IMR-90 (cell line): Measurements from ENCODE around the gene ITPR2. TPM values are rescaled to one million over a fixed set of nuclear protein-coding genes. Genes with fewer than 3 reads are reported as not detected.

ENCODE experiments used
- ATAC-seq: fragments of 200-7000 bp; cut with Tn5 transposase; 2 replicates; pipeline ENCODE4 v1.9.1; 2020; ENCODE audit warnings: low read depth, mild to moderate bottlenecking, moderate library complexity
- BruUV-seq: library from RNA; stranded (reverse); fragments of 400-500 nt; replicated peaks from 2 replicates; lab custom pipeline; 2021; lab: Mats Ljungman, UMichigan
- CTCF ChIA-PET: fragments of 300-600 bp; formaldehyde crosslinking; extraction: SDS; loops from one replicate; lab custom pipeline; 2021; ENCODE audit warnings: antibody characterized with exemption; lab: Yijun Ruan, JAX
- POLR2A ChIA-PET: fragments of 300-600 bp; sonication (Branson Sonifier 250); formaldehyde crosslinking; loops from one replicate; lab custom pipeline; 2022; ENCODE audit warnings: antibody characterized with exemption; ENCODE audit not compliant: unreplicated experiment; lab: Charles Lee
- DNase-seq: peaks from one replicate; pipeline ENCODE4 v3.0.0; 2013
- H2AFZ ChIP-seq: replicated peaks from 2 replicates; pipeline ENCODE3; 2013; ENCODE audit warnings: low read length, mild to moderate bottlenecking; ENCODE audit not compliant: poor library complexity
- H2AK5ac ChIP-seq: 2 replicates; pipeline ENCODE4 v1.6.1; 2013; ENCODE audit warnings: low read depth, low read length, inconsistent platforms
- H2AK9ac ChIP-seq: replicated peaks from 2 replicates; pipeline ENCODE3; 2013; ENCODE audit warnings: mild to moderate bottlenecking, low read depth, low read length, moderate library complexity; ENCODE audit not compliant: poor library complexity
- H2BK120ac ChIP-seq: 2 replicates; pipeline ENCODE4 v1.6.1; 2013; ENCODE audit warnings: low read depth, low read length, inconsistent platforms
- H2BK15ac ChIP-seq: 3 replicates; pipeline ENCODE4 v1.6.1; 2013; ENCODE audit warnings: low read depth, low read length, inconsistent platforms
- H2BK20ac ChIP-seq: 2 replicates; pipeline ENCODE4 v1.6.1; 2013; ENCODE audit warnings: low read depth, mild to moderate bottlenecking, inconsistent platforms, low read length, moderate library complexity
- H2BK5ac ChIP-seq: 2 replicates; pipeline ENCODE4 v1.6.1; 2013; ENCODE audit warnings: mild to moderate bottlenecking, low read depth, low read length, inconsistent platforms; ENCODE audit not compliant: poor library complexity, severe bottlenecking
- H3K14ac ChIP-seq: replicated peaks from 2 replicates; pipeline ENCODE4 v1.6.1; 2013; ENCODE audit warnings: low read depth, low read length, inconsistent platforms
- H3K18ac ChIP-seq: 2 replicates; pipeline ENCODE4 v1.6.1; 2013; ENCODE audit warnings: low read depth, low read length, control low read depth
- H3K23ac ChIP-seq: 2 replicates; pipeline ENCODE4 v1.6.1; 2013; ENCODE audit warnings: low read depth, low read length, inconsistent platforms
- H3K27ac ChIP-seq: 2 replicates; pipeline ENCODE4 v1.5.1; 2013; ENCODE audit warnings: mild to moderate bottlenecking, control low read depth, low read length; ENCODE audit not compliant: insufficient read depth
- H3K27me3 ChIP-seq: 2 replicates; pipeline ENCODE4 v1.6.1; 2013; ENCODE audit warnings: low read length; ENCODE audit not compliant: control insufficient read depth, insufficient read depth
- H3K36me3 ChIP-seq: 2 replicates; pipeline ENCODE4 v1.6.1; 2013; ENCODE audit warnings: low read length, mixed read lengths; ENCODE audit not compliant: control insufficient read depth, insufficient read depth
- H3K4ac ChIP-seq: 2 replicates; pipeline ENCODE4 v1.6.1; 2013; ENCODE audit warnings: low read depth, low read length, inconsistent platforms
- H3K4me1 ChIP-seq: 2 replicates; pipeline ENCODE4 v1.6.1; 2013; ENCODE audit warnings: low read length, mixed read lengths; ENCODE audit not compliant: control insufficient read depth, insufficient read depth
- H3K4me2 ChIP-seq: 2 replicates; pipeline ENCODE4 v1.6.1; 2013; ENCODE audit warnings: low read depth, mild to moderate bottlenecking, control low read depth, low read length, moderate library complexity
- H3K4me3 ChIP-seq: 2 replicates; pipeline ENCODE4 v1.5.1; 2013; ENCODE audit warnings: low read depth, mild to moderate bottlenecking, control low read depth, low read length, moderate library complexity; ENCODE audit not compliant: insufficient read depth
- H3K56ac ChIP-seq: 2 replicates; pipeline ENCODE4 v1.6.1; 2013; ENCODE audit warnings: low read length, inconsistent platforms; ENCODE audit not compliant: insufficient read depth; ENCODE audit errors: extremely low read depth
- H3K79me1 ChIP-seq, 2 experiments: 2 replicates each; pipeline ENCODE4 v1.6.1; 2013; ENCODE audit warnings: low read length in 2 of 2, inconsistent platforms in 1 of 2, low read depth in 1 of 2
- H3K9ac ChIP-seq: 2 replicates; pipeline ENCODE4 v1.6.1; 2013; ENCODE audit warnings: low read depth, low read length, control low read depth
- H3K9me1 ChIP-seq: 2 replicates; pipeline ENCODE4 v1.6.1; 2013; ENCODE audit warnings: low read length, inconsistent platforms; ENCODE audit not compliant: insufficient read depth
- H3K9me3 ChIP-seq: 2 replicates; pipeline ENCODE4 v1.6.1; 2013; ENCODE audit warnings: low read length; ENCODE audit not compliant: control insufficient read depth, insufficient read depth
- H4K20me1 ChIP-seq: 2 replicates; pipeline ENCODE4 v1.6.1; 2013; ENCODE audit warnings: low read length, inconsistent platforms; ENCODE audit not compliant: insufficient read depth
- H4K5ac ChIP-seq: 2 replicates; pipeline ENCODE4 v1.6.1; 2013; ENCODE audit warnings: mild to moderate bottlenecking, low read depth, low read length, control low read depth
- H4K8ac ChIP-seq, 2 experiments: 2 replicates each; pipeline ENCODE4 v1.6.1; 2013; ENCODE audit warnings: low read depth in 2 of 2, low read length in 2 of 2, control low read depth in 1 of 2, inconsistent platforms in 1 of 2
- H4K91ac ChIP-seq: 2 replicates; pipeline ENCODE4 v1.6.1; 2013; ENCODE audit warnings: low read depth, low read length, inconsistent platforms; ENCODE audit not compliant: insufficient read depth
- CEBPB ChIP-seq: IDR thresholded peaks from 2 replicates; pipeline ENCODE4 v1.6.1; 2012; ENCODE audit warnings: low read depth, low read length, improper control_type of control experiment
- MAFK ChIP-seq: IDR thresholded peaks from 2 replicates; pipeline ENCODE4 v1.6.1; 2012; ENCODE audit warnings: low read depth, low read length, improper control_type of control experiment
- MAZ ChIP-seq: IDR thresholded peaks from 2 replicates; pipeline ENCODE4 v1.6.1; 2012; ENCODE audit warnings: low read depth, mild to moderate bottlenecking, low read length, improper control_type of control experiment, moderate library complexity, borderline replicate concordance
- RAD21 ChIP-seq: IDR thresholded peaks from 2 replicates; pipeline ENCODE4 v1.6.1; 2012; ENCODE audit warnings: low read length, improper control_type of control experiment
- USF2 ChIP-seq: fragments of 150-350 bp; IDR thresholded peaks from 2 replicates; pipeline ENCODE4 v1.6.1; 2017; ENCODE audit warnings: mild to moderate bottlenecking, antibody characterized with exemption, low read length, low read depth
- WGBS, 2 experiments: methylation state at CpG; one replicate each; pipeline versions ENCODE4 v1.1.5 to v1.1.7; 2013; ENCODE audit warnings: missing lambda C conversion rate in 2 of 2; ENCODE audit not compliant: insufficient read length in 1 of 2; ENCODE audit errors: extremely low coverage in 2 of 2; 5-methylcytosine and 5-hydroxymethylcytosine counted together
- dilution Hi-C: fragments of 300-500 bp; cut with HindIII; formaldehyde crosslinking; loops from one replicate; pipeline ENCODE4 v1.14.3; 2018; ENCODE audit warnings: low sequenced_read_pairs; ENCODE audit not compliant: unreplicated experiment
- in situ Hi-C: fragments of 300-500 bp; cut with MboI; formaldehyde crosslinking; loops from 3 replicates; pipeline ENCODE4 v1.14.3; 2019; ENCODE audit warnings: low sequenced_read_pairs, inconsistent platforms, mixed read lengths
- intact Hi-C: fragments of 100-400 bp; cut with micrococcal nuclease; formaldehyde crosslinking; loops from 2 replicates; pipeline ENCODE4 v1.10.0; 2022
- polyA plus RNA-seq, 3 experiments: library from polyadenylated mRNA; depleted of rRNA; stranded (reverse); fragments of >200 nt; gene quantifications; 2 replicates each; pipeline ENCODE4 v1.2.3, GENCODE V29; 2012; ENCODE audit warnings: low replicate concordance in 1 of 3
- total RNA-seq: library from RNA; depleted of rRNA; stranded (reverse); fragments of >200 nt; gene quantifications from 2 replicates; pipeline ENCODE4 v1.2.3, GENCODE V29; 2012

Gene ITPR2
- total and polyA plus RNA-seq, 2 of the 4 experiments (the other 2 are of a cell fraction) = 1.2 to 9.0 TPM

DNA sequence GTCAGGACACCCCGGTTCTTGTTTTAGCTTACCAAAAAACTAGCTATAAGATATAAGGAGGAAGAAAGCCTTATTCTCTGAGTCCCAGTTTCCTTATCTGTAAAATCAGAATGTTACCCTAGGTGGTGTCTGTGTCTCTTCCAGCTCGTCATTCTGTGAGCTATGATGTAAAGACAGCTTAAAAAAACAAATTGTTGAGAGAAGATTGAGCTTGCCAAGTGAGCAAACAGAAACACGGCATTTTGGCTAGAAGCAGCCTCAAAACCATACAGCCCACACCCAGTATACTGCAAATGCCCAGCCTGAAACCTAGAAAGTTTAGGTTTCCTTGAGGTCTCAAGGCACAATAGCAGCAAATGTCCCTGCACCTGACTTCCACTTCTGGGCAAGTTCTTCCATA lies 486.3 kb downstream of the ITPR2 start:
- POLR2A ChIA-PET = no interaction called here
- peak; percentile 62 for DNase-seq

More for the DNA sequence above, 486.3 kb downstream of the ITPR2 start:
- Histone ChIP-seq H3K56ac (no peak overlapping the region), H3K23ac (no peak overlapping the region), H3K4me1 (peaks cover 4% of the 10 kb centered on the region; the same call in 1 of the 2 replicates), H2BK120ac (no peak overlapping the region), H3K79me1 (no peaks in the 10 kb centered on the region), H3K4me2 (no peak overlapping the region), H3K18ac (no peak overlapping the region), H4K5ac (no peak overlapping the region), H4K8ac (no peak overlapping the region), H2AK5ac (no peak overlapping the region), H2BK20ac (no peak overlapping the region), H4K91ac (no peak overlapping the region), H3K14ac (no peak overlapping the region), H3K27ac (no peak overlapping the region), H3K9ac (no peak overlapping the region), H4K20me1 (no peaks in the 10 kb centered on the region), H3K27me3 (peaks cover 2% of the 10 kb centered on the region; the same call in 1 of the 2 replicates), H3K4me3 (no peak overlapping the region), H3K9me3 (no peaks in the 10 kb centered on the region), H2AK9ac (no peak overlapping the region), H3K36me3 (no peaks in the 10 kb centered on the region), H2BK5ac (no peak overlapping the region), H3K9me1 (no peaks in the 10 kb centered on the region), H2BK15ac (no peak overlapping the region), H2AFZ (no peak overlapping the region), H3K4ac (no peak overlapping the region)
- in situ Hi-C loops = no loop called here
- no peak; the same call in 1 of the 2 replicates for ATAC-seq
- dilution Hi-C loops = no loop called here
- intact Hi-C loops = no loop called here
- CTCF ChIA-PET = interaction anchor here (0.6 to 0.7 kb wide), 2 partner anchors 76 to 143 kb away, joined by 3 to 7 read pairs; no protein-coding TSS in a partner anchor
- 80% methylated on average over 1 of the region's 3 CpGs; no CpG with 5 or more reads in 1 of the 2 experiments for WGBS, 2 experiments
- BruUV-seq = no TSS peak
- no peak for TF ChIP-seq MAFK
- no peak for TF ChIP-seq RAD21
- TF ChIP-seq MAZ = no peak
- no peak for TF ChIP-seq CEBPB
- no peak for TF ChIP-seq USF2
